GM04504 (cell line): Measurements from ENCODE around the gene CDK18.

Experiments
- DNase-seq: peaks from one replicate; pipeline ENCODE4 v3.0.0-alpha.2; 2012; ENCODE audit warnings: low read depth

The CDK18 gene

GRCh38 chr1:205537386-205538018 is 33.0 kb downstream of the CDK18 start:
- no peak for DNase-seq

GRCh38 chr1:205538235-205538840 is 33.9 kb downstream of the CDK18 start:
- no peak for DNase-seq

GRCh38 chr1:205541161-205541886 is 36.9 kb downstream of the CDK18 start:
- no peak for DNase-seq

- no peak for DNase-seq
Observed at GRCh38 chr1:205542367-205542766, 37.9 kb downstream of the CDK18 start.

- peak; percentile 46 for DNase-seq
Observed at GRCh38 chr1:205543351-205544301, 39.2 kb downstream of the CDK18 start.

- DNase-seq, result no peak
Observed at GRCh38 chr1:205545001-205545919, 40.8 kb downstream of the CDK18 start.

- no peak for DNase-seq
Observed at GRCh38 chr1:205545991-205546390, 41.5 kb downstream of the CDK18 start.

GRCh38 chr1:205546541-205546940 is 42.1 kb downstream of the CDK18 start:
- DNase-seq, result no peak

- DNase-seq, result no peak
Observed at GRCh38 chr1:205547936-205548827, 43.7 kb downstream of the CDK18 start.

- DNase-seq, result no peak
Observed at GRCh38 chr1:205554026-205554811, 49.8 kb downstream of the CDK18 start.

GRCh38 chr1:205561501-205562203 is 57.2 kb downstream of the CDK18 start:
- no peak for DNase-seq

GRCh38 chr1:205563927-205564441 is 59.5 kb downstream of the CDK18 start:
- DNase-seq, result no peak

- no peak for DNase-seq
Observed at GRCh38 chr1:205565799-205566198, 61.3 kb downstream of the CDK18 start.

- DNase-seq, result no peak
Observed at GRCh38 chr1:205567716-205568115, 63.2 kb downstream of the CDK18 start.

GRCh38 chr1:205568135-205568468 is 63.6 kb downstream of the CDK18 start:
- DNase-seq, result no peak

- DNase-seq, result no peak
Observed at GRCh38 chr1:205568469-205569361, 64.2 kb downstream of the CDK18 start.

GRCh38 chr1:205569411-205570172 is 65.1 kb downstream of the CDK18 start:
- no peak for DNase-seq
